ACHN (cell line): ENCODE results near the gene RAD51B.

Experiments used
- DNase-seq: peaks from one replicate; pipeline ENCODE4 v3.0.0-alpha.2; 2015
- in situ Hi-C: cut with HindIII; loops from 2 replicates; pipeline ENCODE4 v1.10.0; 2017; ENCODE audit warnings: low sequenced_read_pairs, low pct_ligation_motif_present, low pct_unique_long_range_greater_than_20kb

RAD51B gene

DNA sequence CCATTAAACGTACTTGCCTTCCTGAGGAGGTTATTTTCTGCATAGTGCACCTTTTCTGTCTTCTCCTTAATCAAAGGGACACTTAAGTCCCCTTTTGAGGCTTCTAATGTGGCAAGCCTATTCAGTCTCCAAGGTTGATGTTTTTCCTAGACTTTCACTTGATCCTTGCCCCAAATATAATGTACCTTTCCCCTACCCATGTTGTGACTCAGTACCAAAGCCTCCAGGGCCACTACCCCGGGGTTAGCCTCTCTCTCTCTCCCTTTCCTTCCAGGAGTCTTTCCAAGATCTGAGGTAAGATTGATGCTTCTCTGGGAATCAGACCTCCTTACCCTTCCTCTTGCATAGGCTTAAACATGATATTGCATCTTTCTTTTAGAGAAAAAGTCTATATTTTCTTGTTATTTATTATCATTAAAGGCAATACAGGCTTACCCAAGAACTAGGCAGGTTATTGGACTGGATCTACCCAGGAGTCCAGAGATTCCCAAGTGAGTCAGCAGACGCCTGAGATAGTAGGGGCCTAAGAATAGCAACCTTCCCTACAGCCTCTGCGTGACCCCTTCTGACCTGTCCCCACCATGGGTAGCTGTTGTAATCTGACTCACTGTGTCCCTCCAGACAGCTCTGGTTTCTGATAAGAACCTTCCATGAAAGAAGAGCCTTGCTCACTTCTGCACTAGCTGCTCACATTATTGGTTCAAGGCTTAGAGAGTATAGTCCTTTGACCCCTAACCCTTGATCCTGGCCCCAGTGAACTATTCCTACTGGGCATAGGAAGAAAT, 800.4 kb downstream of the RAD51B start:
- no peak for DNase-seq
- in situ Hi-C loops: no loop called here

DNA sequence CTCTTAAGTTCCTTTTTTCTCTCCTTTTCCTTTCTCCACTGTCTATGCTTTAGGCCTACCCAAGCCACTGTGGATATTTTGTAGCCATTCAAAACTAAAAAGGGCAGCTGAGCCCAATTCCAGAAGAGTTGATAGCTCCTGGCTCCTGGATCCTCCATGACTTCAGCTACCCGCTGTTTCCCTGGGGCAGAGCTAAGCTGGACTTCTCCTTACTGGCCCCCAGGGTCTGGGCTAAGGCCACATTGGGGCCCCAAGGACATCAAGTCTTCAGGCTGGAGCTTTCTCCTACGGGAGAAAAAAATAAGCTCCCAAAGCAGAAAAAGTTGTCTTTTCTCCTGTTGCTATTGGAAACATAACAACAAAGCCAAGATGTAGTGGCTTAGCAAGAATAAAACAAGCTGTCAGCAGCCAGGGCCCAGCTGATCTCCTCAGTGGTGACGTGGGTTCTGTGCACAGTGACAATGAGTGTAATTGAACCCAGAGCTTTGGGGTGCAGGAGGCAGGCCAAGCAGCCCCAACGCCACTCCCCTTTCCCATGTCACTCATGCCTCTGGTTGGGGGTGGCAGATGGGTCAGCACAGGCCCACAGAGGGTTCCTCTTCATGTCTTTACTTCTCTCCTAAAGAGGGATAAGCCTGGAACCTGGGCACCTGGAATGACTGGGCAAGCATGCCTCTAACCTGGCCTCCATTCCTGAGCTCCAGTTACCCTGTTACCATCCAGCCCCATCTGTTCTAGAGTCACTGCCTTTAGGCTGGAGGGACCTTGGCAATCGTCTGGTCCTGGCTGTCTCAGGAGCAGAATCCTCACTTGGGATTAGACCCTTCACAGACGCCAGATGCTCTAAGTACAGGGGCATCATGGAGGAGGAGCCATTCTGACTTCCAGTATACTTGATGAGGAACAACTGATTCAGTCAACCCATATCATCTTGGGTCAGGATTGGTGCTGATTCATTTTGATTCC, 802.1 kb downstream of the RAD51B start:
- no peak for DNase-seq
- in situ Hi-C loops: no loop called here

GRCh38 chr14:68622856-68623255, 803.3 kb downstream of the RAD51B start:
- in situ Hi-C loops: no loop called here
- no peak for DNase-seq

DNA sequence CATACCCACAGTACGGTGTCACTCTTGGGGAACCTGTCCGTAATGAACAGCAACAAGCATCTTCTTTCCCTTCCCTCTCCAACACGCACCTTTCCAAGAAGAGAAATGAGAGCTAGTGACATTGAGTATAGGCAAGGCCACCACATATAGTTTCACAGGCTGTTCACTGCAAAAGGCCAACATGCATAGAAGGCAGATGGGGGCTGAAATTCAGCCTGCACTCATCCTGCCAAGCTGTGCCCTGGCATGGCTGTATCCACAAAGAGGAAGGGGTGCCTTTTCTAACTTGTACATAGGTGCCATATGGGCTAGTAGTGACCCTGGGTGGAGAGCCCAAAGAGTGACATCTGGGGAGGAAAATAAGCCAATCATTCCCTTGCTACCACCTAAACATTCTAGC, 803.7 kb downstream of the RAD51B start:
- no peak for DNase-seq
- in situ Hi-C loops: no loop called here

GRCh38 chr14:68623826-68624225, 804.2 kb downstream of the RAD51B start:
- no peak for DNase-seq
- in situ Hi-C loops: no loop called here

- DNase-seq: no peak
- in situ Hi-C loops: no loop called here
Observed at GRCh38 chr14:68624541-68625220, 805.1 kb downstream of the RAD51B start.

GRCh38 chr14:68625366-68626090, 805.9 kb downstream of the RAD51B start:
- in situ Hi-C loops: no loop called here
- no peak for DNase-seq

DNA sequence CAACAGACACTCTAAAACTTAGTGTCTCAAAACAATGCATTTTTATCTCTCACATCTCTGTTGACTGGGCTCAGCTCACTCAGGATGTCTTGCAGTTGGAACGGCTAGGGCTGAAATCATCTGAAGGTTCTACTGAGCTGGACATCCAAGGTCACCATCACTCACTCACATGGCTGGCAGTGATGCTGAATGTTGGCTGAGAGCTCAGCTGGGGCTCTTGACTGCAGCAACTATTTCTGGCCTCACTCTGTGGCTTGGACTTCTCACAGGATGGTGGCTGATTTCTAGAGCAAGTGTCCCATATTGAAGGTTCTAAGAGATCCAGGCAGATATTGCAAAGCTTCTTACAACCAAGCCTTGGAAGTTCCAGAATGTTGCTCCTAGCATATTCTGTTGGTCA, 806.8 kb downstream of the RAD51B start:
- in situ Hi-C loops: no loop called here
- no peak for DNase-seq

- peak; percentile 13 for DNase-seq
- in situ Hi-C loops: no loop called here
Observed at GRCh38 chr14:68627050-68627867, 807.7 kb downstream of the RAD51B start.

GRCh38 chr14:68627868-68628604, 808.5 kb downstream of the RAD51B start:
- in situ Hi-C loops: no loop called here
- no peak for DNase-seq

- in situ Hi-C loops: no loop called here
- DNase-seq: no peak
Observed at GRCh38 chr14:68628605-68629310, 809.2 kb downstream of the RAD51B start.

DNA sequence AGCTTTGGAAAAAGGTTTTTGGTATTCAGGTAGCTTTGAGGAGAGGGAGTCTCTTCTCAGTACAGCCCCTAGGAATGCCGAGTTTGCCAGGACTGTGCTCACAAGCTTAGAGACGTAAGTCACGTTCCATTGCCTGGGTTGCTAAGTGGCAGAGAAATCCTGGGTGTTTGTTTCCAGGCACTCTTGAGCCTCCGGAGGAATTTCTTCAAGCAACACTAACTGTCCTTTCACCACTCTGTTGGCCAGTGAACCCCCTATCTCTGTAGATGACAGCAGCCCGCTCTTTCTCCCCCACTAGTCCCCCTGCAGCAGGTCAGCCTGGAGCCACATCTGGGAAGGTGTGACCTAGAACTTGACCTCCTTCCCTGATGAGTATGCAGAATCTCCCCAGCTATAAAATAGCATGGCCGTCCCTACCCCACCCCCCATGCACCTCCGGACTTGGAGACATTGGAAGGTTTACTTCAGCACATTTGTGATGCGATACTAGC, 810.5 kb downstream of the RAD51B start:
- in situ Hi-C loops: no loop called here
- no peak for DNase-seq

GRCh38 chr14:68630611-68631393, 811.2 kb downstream of the RAD51B start:
- in situ Hi-C loops: no loop called here

GRCh38 chr14:68631394-68632053, 811.9 kb downstream of the RAD51B start:
- in situ Hi-C loops: no loop called here
- no peak for DNase-seq

More at GRCh38 chr14:68630611-68631393, 811.2 kb downstream of the RAD51B start:
- DNase-seq: no peak
